ENCODE results near the gene ARHGAP6. TPM values are rescaled to one million over a fixed set of nuclear protein-coding genes. Genes with fewer than 3 reads are reported as not detected.

Gene ARHGAP6
- total RNA-seq, 1 donor from 2014 or later: 4.9 TPM

- peak; percentile 69 for DNase-seq (ENCODE audit: low read depth)
- peak; percentile 11 for TF ChIP-seq CTCF (conservative IDR thresholded peaks at IDR 0.05; ENCODE audit: low read depth, low read length)
- peak overlapping the region; percentile 71 for H3K4me3 ChIP-seq (ENCODE audit: low read depth, low read length)
Observed at GRCh38 chrX:11666952-11667685, 1.4 kb upstream of the ARHGAP6 start.

- DNase-seq (ENCODE audit: low read depth): no peak
- TF ChIP-seq CTCF (conservative IDR thresholded peaks at IDR 0.05; ENCODE audit: low read depth, low read length): no peak
- H3K4me3 ChIP-seq (ENCODE audit: low read depth, low read length): peak overlapping the region; percentile 71
Observed at GRCh38 chrX:11666164-11666563, 444 bp upstream of the ARHGAP6 start.

- peak overlapping the region; percentile 71 for H3K4me3 ChIP-seq (ENCODE audit: low read depth, low read length)
- no peak for DNase-seq (ENCODE audit: low read depth)
- TF ChIP-seq CTCF (conservative IDR thresholded peaks at IDR 0.05; ENCODE audit: low read depth, low read length): no peak
Observed at GRCh38 chrX:11664211-11665167, 1.2 kb downstream of the ARHGAP6 start.

- H3K4me3 ChIP-seq (ENCODE audit: low read depth, low read length): peak overlapping the region; percentile 71
- TF ChIP-seq CTCF (conservative IDR thresholded peaks at IDR 0.05; ENCODE audit: low read depth, low read length): peak; percentile 41
- no peak for DNase-seq (ENCODE audit: low read depth)
Observed at GRCh38 chrX:11663875-11664210, 1.9 kb downstream of the ARHGAP6 start.

- no peak for DNase-seq (ENCODE audit: low read depth)
- no peak overlapping the region for H3K4me3 ChIP-seq (ENCODE audit: low read depth, low read length)
- no peak for TF ChIP-seq CTCF (conservative IDR thresholded peaks at IDR 0.05; ENCODE audit: low read depth, low read length)
Observed at GRCh38 chrX:11655282-11656015, 10.3 kb downstream of the ARHGAP6 start.

GRCh38 chrX:11648705-11649519, 16.8 kb downstream of the ARHGAP6 start:
- no peak for DNase-seq (ENCODE audit: low read depth)
- TF ChIP-seq CTCF (conservative IDR thresholded peaks at IDR 0.05; ENCODE audit: low read depth, low read length): no peak
- H3K4me3 ChIP-seq (ENCODE audit: low read depth, low read length): no peak overlapping the region

All from epithelial cell of proximal tubule (primary cell).